ENCODE data around the gene TTC33.
"Not testable (repeated sequence)": the region's sequence is repeated elsewhere in the genome, so short reads cannot be mapped to it uniquely, and the experiment has no call there.

TTC33 gene

GRCh38 chr5:40571729-40572128 is 184.0 kb downstream of the TTC33 start:
- peaks cover 49% of the 10 kb centered on the region for H3K4me1 ChIP-seq (ENCODE audit: low read length)

GRCh38 chr5:40570408-40571129 is 185.2 kb downstream of the TTC33 start:
- Histone ChIP-seq H3K9me3 (ENCODE audit: insufficient read depth, low read length) (no peaks in the 10 kb centered on the region), H3K9ac (ENCODE audit: low read length) (no peak overlapping the region), H4K20me1 (ENCODE audit: insufficient read depth, low read length) (no peaks in the 10 kb centered on the region), H2AFZ (ENCODE audit: low read depth, low read length) (no peak overlapping the region), H3K4me3 (ENCODE audit: low read length) (no peak overlapping the region), H3K4me2 (ENCODE audit: low read length) (peak overlapping the region; percentile 1; the same call in 1 of the 2 replicates), H3K27ac (ENCODE audit: low read length) (no peak overlapping the region), H3K36me3 (replicated peaks; ENCODE audit: low read depth, low read length) (no peaks in the 10 kb centered on the region), H3K27me3 (ENCODE audit: low read depth, low read length) (no peaks in the 10 kb centered on the region), H3K4me1 (ENCODE audit: low read length) (peaks cover 38% of the 10 kb centered on the region), H3K79me2 (ENCODE audit: low read length) (no peaks in the 10 kb centered on the region)
- TF ChIP-seq EZH2phosphoT487 (IDR thresholded peaks at IDR 0.05; ENCODE audit: low read depth) (no peak), CTCF (IDR thresholded peaks at IDR 0.05; ENCODE audit: low read depth, low read length) (no peak)

More at GRCh38 chr5:40571729-40572128, 184.0 kb downstream of the TTC33 start:
- Histone ChIP-seq H3K9me3 (ENCODE audit: insufficient read depth, low read length) (no peaks in the 10 kb centered on the region), H3K27ac (ENCODE audit: low read length) (no peak overlapping the region), H3K4me3 (ENCODE audit: low read length) (no peak overlapping the region), H3K4me2 (ENCODE audit: low read length) (no peak overlapping the region), H4K20me1 (ENCODE audit: insufficient read depth, low read length) (no peaks in the 10 kb centered on the region), H3K9ac (ENCODE audit: low read length) (no peak overlapping the region), H3K79me2 (ENCODE audit: low read length) (no peaks in the 10 kb centered on the region), H2AFZ (ENCODE audit: low read depth, low read length) (no peak overlapping the region), H3K27me3 (ENCODE audit: low read depth, low read length) (no peaks in the 10 kb centered on the region), H3K36me3 (replicated peaks; ENCODE audit: low read depth, low read length) (no peaks in the 10 kb centered on the region)
- TF ChIP-seq CTCF (IDR thresholded peaks at IDR 0.05; ENCODE audit: low read depth, low read length) (no peak), EZH2phosphoT487 (IDR thresholded peaks at IDR 0.05; ENCODE audit: low read depth) (no peak)

- H4K20me1 ChIP-seq (ENCODE audit: insufficient read depth, low read length), result no peaks in the 10 kb centered on the region
- peak overlapping the region; percentile 39 for H3K4me2 ChIP-seq (ENCODE audit: low read length)
- H3K79me2 ChIP-seq (ENCODE audit: low read length), result no peaks in the 10 kb centered on the region
- H3K9me3 ChIP-seq (ENCODE audit: insufficient read depth, low read length), result no peaks in the 10 kb centered on the region
- H3K27ac ChIP-seq (ENCODE audit: low read length), result no peak overlapping the region
- no peak overlapping the region for H3K9ac ChIP-seq (ENCODE audit: low read length)
- no peaks in the 10 kb centered on the region for H3K27me3 ChIP-seq (ENCODE audit: low read depth, low read length)
- H3K4me1 ChIP-seq (ENCODE audit: low read length), result peaks cover 32% of the 10 kb centered on the region
- no peak overlapping the region for H3K4me3 ChIP-seq (ENCODE audit: low read length)
- TF ChIP-seq CTCF (IDR thresholded peaks at IDR 0.05; ENCODE audit: low read depth, low read length) (no peak), EZH2phosphoT487 (IDR thresholded peaks at IDR 0.05; ENCODE audit: low read depth) (no peak)
- no peak overlapping the region for H2AFZ ChIP-seq (ENCODE audit: low read depth, low read length)
- no peaks in the 10 kb centered on the region for H3K36me3 ChIP-seq (replicated peaks; ENCODE audit: low read depth, low read length)
These were observed 186.1 kb downstream of the TTC33 start for GRCh38 chr5:40569546-40570270.

GRCh38 chr5:40568548-40568947 is 187.2 kb downstream of the TTC33 start:
- H3K4me2 ChIP-seq (ENCODE audit: low read length), result no peak overlapping the region
- H3K27me3 ChIP-seq (ENCODE audit: low read depth, low read length), result no peaks in the 10 kb centered on the region
- H4K20me1 ChIP-seq (ENCODE audit: insufficient read depth, low read length), result no peaks in the 10 kb centered on the region
- H3K36me3 ChIP-seq (replicated peaks; ENCODE audit: low read depth, low read length), result no peaks in the 10 kb centered on the region
- H3K9me3 ChIP-seq (ENCODE audit: insufficient read depth, low read length), result no peaks in the 10 kb centered on the region
- no peak overlapping the region for H2AFZ ChIP-seq (ENCODE audit: low read depth, low read length)
- H3K79me2 ChIP-seq (ENCODE audit: low read length), result no peaks in the 10 kb centered on the region
- H3K27ac ChIP-seq (ENCODE audit: low read length), result no peak overlapping the region
- no peak overlapping the region for H3K9ac ChIP-seq (ENCODE audit: low read length)
- H3K4me3 ChIP-seq (ENCODE audit: low read length), result no peak overlapping the region
- no peak for TF ChIP-seq EZH2phosphoT487 (IDR thresholded peaks at IDR 0.05; ENCODE audit: low read depth)
- no peak for TF ChIP-seq CTCF (IDR thresholded peaks at IDR 0.05; ENCODE audit: low read depth, low read length)
- H3K4me1 ChIP-seq (ENCODE audit: low read length), result peaks cover 32% of the 10 kb centered on the region

GRCh38 chr5:40563173-40563572 is 192.6 kb downstream of the TTC33 start:
- H3K27ac ChIP-seq (ENCODE audit: low read length), result not testable (repeated sequence)

More at GRCh38 chr5:40563173-40563572, 192.6 kb downstream of the TTC33 start:
- H3K4me2 ChIP-seq (ENCODE audit: low read length); H2AFZ ChIP-seq (ENCODE audit: low read depth, low read length); H3K79me2 ChIP-seq (ENCODE audit: low read length); H3K9ac ChIP-seq (ENCODE audit: low read length); H3K4me1 ChIP-seq (ENCODE audit: low read length); H4K20me1 ChIP-seq (ENCODE audit: insufficient read depth, low read length); H3K9me3 ChIP-seq (ENCODE audit: insufficient read depth, low read length); H3K27me3 ChIP-seq (ENCODE audit: low read depth, low read length); H3K4me3 ChIP-seq (ENCODE audit: low read length); H3K36me3 ChIP-seq (replicated peaks; ENCODE audit: low read depth, low read length): not testable (repeated sequence)

Data from OCI-LY3 (cell line).